Thoracic aorta (tissue), 2 donors: ENCODE measurements around the gene PRSS38. TPM values are rescaled to one million over a fixed set of nuclear protein-coding genes. Genes with fewer than 3 reads are reported as not detected.

Experiments
- ATAC-seq: fragments of 150-250 bp; one replicate; pipeline ENCODE4 v1.8.0; 2017; ENCODE audit warnings: low read depth; ENCODE audit not compliant: insufficient number of reproducible peaks, low FRiP score
- DNase-seq: peaks from one replicate; pipeline ENCODE4 v3.0.0-alpha.2; 2020; ENCODE audit warnings: low spot score
- H3K27ac ChIP-seq, 2 donors: fragments of 200-600 bp; sonication (generic); 1 replicate in 1 of 2; 2 replicates in 1 of 2; pipeline ENCODE4 v1.5.1; 2016; ENCODE audit warnings: mild to moderate bottlenecking in 2 of 2, moderate library complexity in 2 of 2
- H3K27me3 ChIP-seq: fragments of 200-600 bp; sonication (generic); replicated peaks from 2 replicates; pipeline ENCODE4 v1.6.0; 2016; ENCODE audit warnings: mild to moderate bottlenecking; ENCODE audit not compliant: insufficient read depth
- H3K36me3 ChIP-seq: fragments of 200-600 bp; sonication (generic); one replicate; pipeline ENCODE4 v1.5.1; 2016
- H3K4me1 ChIP-seq, 2 donors: fragments of 200-600 bp; sonication (generic); 1 replicate in 1 of 2; 2 replicates in 1 of 2; pipeline versions ENCODE4 v1.5.1 to v1.6.0; 2016; ENCODE audit warnings: low read depth in 2 of 2, mild to moderate bottlenecking in 1 of 2; ENCODE audit not compliant: control insufficient read depth in 1 of 2
- H3K4me3 ChIP-seq: fragments of 200-600 bp; sonication (generic); 2 replicates; pipeline ENCODE4 v1.5.1; 2016; ENCODE audit warnings: mild to moderate bottlenecking
- H3K9me3 ChIP-seq: fragments of 200-600 bp; sonication (generic); 2 replicates; pipeline ENCODE4 v1.5.1; 2016
- total RNA-seq, 2 donors: library from RNA; depleted of rRNA; stranded (reverse); fragments of >200 nt; gene quantifications; one replicate each; pipeline versions ENCODE4 v1.1.0 to v1.2.3, GENCODE V29; 2016
- TF ChIP-seq, protein P1 (sequence below): fragments of 200-600 bp; sonication (generic); IDR thresholded peaks from one replicate; pipeline ENCODE4 v1.5.1; 2019; ENCODE audit warnings: antibody characterized with exemption

The PRSS38 gene
- total RNA-seq, 2 donors from 2014 or later: not detected

DNA sequence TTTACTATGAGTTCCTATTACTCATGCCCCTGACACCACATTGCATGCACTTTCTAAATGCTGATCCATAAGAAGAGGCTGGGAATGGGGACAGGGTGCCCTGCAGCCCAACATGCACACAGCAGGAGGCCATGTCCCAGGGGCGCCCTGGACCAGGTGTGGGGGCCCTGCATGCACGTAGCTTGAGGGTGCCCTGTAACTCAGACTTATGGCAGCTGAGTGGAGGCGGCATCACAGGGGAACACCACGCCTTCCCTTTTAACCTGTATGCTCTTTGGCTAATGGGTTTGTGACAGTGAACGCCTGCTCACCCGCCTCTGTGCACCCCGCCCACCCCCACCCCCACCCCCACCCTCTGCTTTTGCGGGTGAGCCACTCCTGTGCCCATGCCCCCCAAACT lies 44.1 kb upstream of the PRSS38 start:
- ATAC-seq: no peak

DNA sequence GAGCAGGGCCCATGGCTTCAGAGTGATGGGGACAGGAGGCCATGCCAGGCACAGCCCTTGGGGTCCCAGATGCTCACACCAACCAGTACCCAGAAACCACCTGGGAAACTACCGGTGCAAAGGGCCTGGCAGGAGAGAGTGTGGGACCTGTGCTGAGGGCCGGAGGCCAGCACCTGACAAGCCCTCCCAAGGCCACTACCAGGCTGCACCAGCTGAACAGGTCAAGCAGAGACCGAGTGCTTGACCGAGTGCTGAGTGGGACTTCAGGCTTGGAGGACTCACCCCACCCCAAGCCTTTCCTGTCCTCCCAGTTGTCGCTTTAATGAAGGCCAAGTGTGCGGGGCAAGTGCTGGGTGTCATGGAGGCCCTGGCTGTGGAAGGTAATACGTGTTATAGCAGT lies 43.7 kb upstream of the PRSS38 start:
- ATAC-seq (no peak), DNase-seq (no peak)
- Histone ChIP-seq H3K27me3 (no peaks in the 10 kb centered on the region), H3K4me1 (peaks cover 0 to 17% of the 10 kb centered on the region in 2 donors), H3K36me3 (peaks cover 20% of the 10 kb centered on the region), H3K27ac (no peak overlapping the region), H3K4me3 (no peak overlapping the region), H3K9me3 (no peaks in the 10 kb centered on the region)
- TF ChIP-seq, protein P1, sequence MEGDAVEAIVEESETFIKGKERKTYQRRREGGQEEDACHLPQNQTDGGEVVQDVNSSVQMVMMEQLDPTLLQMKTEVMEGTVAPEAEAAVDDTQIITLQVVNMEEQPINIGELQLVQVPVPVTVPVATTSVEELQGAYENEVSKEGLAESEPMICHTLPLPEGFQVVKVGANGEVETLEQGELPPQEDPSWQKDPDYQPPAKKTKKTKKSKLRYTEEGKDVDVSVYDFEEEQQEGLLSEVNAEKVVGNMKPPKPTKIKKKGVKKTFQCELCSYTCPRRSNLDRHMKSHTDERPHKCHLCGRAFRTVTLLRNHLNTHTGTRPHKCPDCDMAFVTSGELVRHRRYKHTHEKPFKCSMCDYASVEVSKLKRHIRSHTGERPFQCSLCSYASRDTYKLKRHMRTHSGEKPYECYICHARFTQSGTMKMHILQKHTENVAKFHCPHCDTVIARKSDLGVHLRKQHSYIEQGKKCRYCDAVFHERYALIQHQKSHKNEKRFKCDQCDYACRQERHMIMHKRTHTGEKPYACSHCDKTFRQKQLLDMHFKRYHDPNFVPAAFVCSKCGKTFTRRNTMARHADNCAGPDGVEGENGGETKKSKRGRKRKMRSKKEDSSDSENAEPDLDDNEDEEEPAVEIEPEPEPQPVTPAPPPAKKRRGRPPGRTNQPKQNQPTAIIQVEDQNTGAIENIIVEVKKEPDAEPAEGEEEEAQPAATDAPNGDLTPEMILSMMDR: no peak

More for the DNA sequence above, 44.1 kb upstream of the PRSS38 start:
- Histone ChIP-seq H3K9me3 (no peaks in the 10 kb centered on the region), H3K27me3 (no peaks in the 10 kb centered on the region), H3K4me3 (no peak overlapping the region), H3K27ac (no peak overlapping the region), H3K4me1 (peaks cover 0 to 17% of the 10 kb centered on the region in 2 donors), H3K36me3 (peaks cover 22% of the 10 kb centered on the region)
- DNase-seq: no peak
- TF ChIP-seq, protein P1: no peak

DNA sequence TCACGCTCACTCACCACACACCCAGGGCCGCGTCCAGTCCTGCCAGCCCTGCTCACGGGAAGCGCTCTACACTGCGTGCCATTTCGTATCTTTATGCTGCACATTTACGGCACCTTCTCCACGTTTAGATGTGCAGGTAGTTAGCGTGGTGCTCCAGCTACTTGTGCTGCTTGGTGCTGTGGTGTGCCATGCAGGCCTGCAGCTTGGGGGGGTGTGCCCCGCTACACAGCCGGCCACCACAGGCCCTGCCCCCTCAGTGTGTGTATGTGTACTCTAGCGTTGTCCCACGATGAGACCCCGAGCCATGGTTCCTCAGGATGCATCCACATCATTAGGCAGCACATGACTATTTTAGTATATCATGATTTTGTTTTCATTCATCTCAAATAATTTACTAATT lies 41.9 kb upstream of the PRSS38 start:
- Histone ChIP-seq H3K27me3 (no peaks in the 10 kb centered on the region), H3K36me3 (peaks cover 7% of the 10 kb centered on the region), H3K4me1 (peaks cover 0 to 17% of the 10 kb centered on the region in 2 donors), H3K27ac (no peak overlapping the region), H3K9me3 (no peaks in the 10 kb centered on the region), H3K4me3 (no peak overlapping the region)
- DNase-seq: no peak
- TF ChIP-seq, protein P1: no peak
- no peak for ATAC-seq

- no peak for ATAC-seq
Measured at GRCh38 chr1:227774051-227774731, 41.3 kb upstream of the PRSS38 start.

DNA sequence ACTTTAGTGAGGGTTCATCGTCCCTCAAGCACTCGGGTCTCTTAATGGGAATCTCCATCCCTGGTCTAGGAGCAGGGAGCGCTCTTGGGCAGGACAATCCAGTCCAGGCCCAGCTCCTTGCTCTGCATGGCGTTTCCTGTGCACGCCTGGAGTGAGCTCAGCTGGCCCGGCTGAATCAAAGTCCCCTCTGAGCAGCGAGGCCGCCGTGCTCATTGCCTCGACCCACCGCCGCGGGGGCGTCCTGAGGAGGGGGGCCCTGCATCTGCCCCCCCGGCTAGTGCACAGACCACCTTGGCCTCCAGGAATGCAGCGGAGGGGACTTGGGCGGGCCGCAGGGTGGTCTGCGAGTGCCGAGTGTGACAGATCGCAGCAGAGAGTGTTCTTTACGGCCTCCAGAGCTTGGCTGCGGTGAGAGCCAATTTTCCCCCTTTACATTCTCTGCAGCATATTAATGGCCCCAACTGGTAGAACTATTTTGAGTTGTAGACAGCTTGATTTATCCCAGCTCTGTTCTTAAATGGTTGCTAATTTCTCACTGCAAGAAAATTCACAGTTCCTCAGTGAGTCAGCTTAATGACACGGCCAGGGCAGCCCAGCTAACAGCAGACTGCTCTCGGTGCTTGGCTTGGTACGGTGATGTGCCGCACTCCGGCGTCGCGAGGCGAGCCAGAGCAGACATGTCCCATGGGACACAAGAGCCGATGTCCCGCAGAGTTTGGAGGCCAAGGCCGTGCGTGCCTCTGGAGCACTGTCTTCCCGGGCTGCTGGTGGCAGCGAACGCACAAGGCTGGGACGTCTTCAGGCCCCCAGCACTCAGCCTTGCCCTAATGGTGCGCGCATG lies 40.4 kb upstream of the PRSS38 start:
- H3K36me3 ChIP-seq: peaks cover 3% of the 10 kb centered on the region
- H3K9me3 ChIP-seq: no peaks in the 10 kb centered on the region
- H3K27me3 ChIP-seq: no peaks in the 10 kb centered on the region
- peak overlapping the region; percentile 34 for H3K4me3 ChIP-seq
- H3K4me1 ChIP-seq: peaks cover 0 to 17% of the 10 kb centered on the region in 2 donors
- no peak overlapping the region for H3K27ac ChIP-seq
- TF ChIP-seq, protein P1: no peak
- DNase-seq: no peak
- ATAC-seq: no peak

More at GRCh38 chr1:227774051-227774731, 41.3 kb upstream of the PRSS38 start:
- Histone ChIP-seq H3K36me3 (peaks cover 3% of the 10 kb centered on the region), H3K27ac (no peak overlapping the region), H3K4me1 (peaks cover 0 to 17% of the 10 kb centered on the region in 2 donors), H3K27me3 (no peaks in the 10 kb centered on the region), H3K9me3 (no peaks in the 10 kb centered on the region), H3K4me3 (no peak overlapping the region)
- DNase-seq: no peak
- TF ChIP-seq, protein P1: no peak
